K562 (cell line): Measurements from ENCODE around the gene PDGFD. TPM values are rescaled to one million over a fixed set of nuclear protein-coding genes. Genes with fewer than 3 reads are reported as not detected.

Experiments
- ATAC-seq: fragments of 200-7000 bp; cut with Tn5 transposase; 3 replicates; pipeline ENCODE4 v1.9.1; 2020; ENCODE audit warnings: moderate library complexity
- BruUV-seq: library from RNA; stranded (reverse); fragments of 400-500 nt; replicated peaks from 2 replicates; lab custom pipeline; 2021; lab: Mats Ljungman, UMichigan
- CTCF ChIA-PET: fragments of 300-600 bp; formaldehyde crosslinking; extraction: SDS; loops from one replicate; lab custom pipeline; 2021; ENCODE audit warnings: low intra/inter-chr PET ratio; lab: Yijun Ruan, JAX
- POLR2A ChIA-PET: fragments of 300-600, 350-650 bp; sonication (Branson Sonifier 250); formaldehyde crosslinking; extraction: SDS; loops from one replicate; lab custom pipeline; 2021; ENCODE audit warnings: antibody characterized with exemption, inconsistent platforms; lab: Yijun Ruan, JAX
- DNase-seq, 4 experiments: peaks; one replicate each; pipeline versions ENCODE4 v3.0.0 to v3.0.0-alpha.2; 2011 to 2018; ENCODE audit warnings: low spot score in 3 of 4, mixed read lengths in 3 of 4; ENCODE audit errors: extremely low read depth in 1 of 4
- FAIRE-seq: peaks from 2 replicates; lab custom pipeline; 2011; peaks lifted over from hg19 to GRCh38; lab: Jason Lieb, UNC
- H2AFZ ChIP-seq: 2 replicates; pipeline ENCODE4 v1.6.0; 2011; ENCODE audit warnings: low read depth, low read length, control low read depth, inconsistent platforms
- H3K27ac ChIP-seq: fragments of 200-600 bp; 3 replicates; pipeline ENCODE4 v1.8.0; 2011; ENCODE audit warnings: low read depth, mild to moderate bottlenecking, control low read depth, inconsistent platforms, low read length, moderate library complexity, mixed read lengths; ENCODE audit errors: extremely low read depth
- H3K27me3 ChIP-seq, 2 experiments: fragments of 300-600 bp in 1 of 2; 2 replicates in 1 of 2; 3 replicates in 1 of 2; pipeline versions ENCODE4 v1.6.0 to v1.8.0; 2011; ENCODE audit warnings: inconsistent platforms in 2 of 2, low read length in 2 of 2, mild to moderate bottlenecking in 1 of 2, mixed read lengths in 1 of 2, moderate library complexity in 1 of 2; ENCODE audit not compliant: control insufficient read depth in 2 of 2, insufficient read depth in 2 of 2
- H3K36me3 ChIP-seq: fragments of 300-600 bp; 3 replicates; pipeline ENCODE4 v1.8.0; 2011; ENCODE audit warnings: mild to moderate bottlenecking, low read length, inconsistent platforms; ENCODE audit not compliant: control insufficient read depth, insufficient read depth
- H3K4me1 ChIP-seq, 2 experiments: fragments of 200-600 bp in 1 of 2; replicated peaks in 1 of 2; 2 replicates in 1 of 2; 3 replicates in 1 of 2; pipeline versions ENCODE4 v1.5.1 to v1.8.0; 2011; ENCODE audit warnings: inconsistent platforms in 2 of 2, low read length in 2 of 2, mild to moderate bottlenecking in 1 of 2, mixed read lengths in 1 of 2, moderate library complexity in 1 of 2; ENCODE audit not compliant: control insufficient read depth in 2 of 2, insufficient read depth in 2 of 2
- H3K4me2 ChIP-seq: 2 replicates; pipeline ENCODE4 v1.6.1; 2011; ENCODE audit warnings: low read length, control low read depth, inconsistent platforms, mixed read lengths; ENCODE audit not compliant: insufficient read depth
- H3K4me3 ChIP-seq: fragments of 200-600 bp; sonication (generic), shearing (Covaris generic); 2 replicates; pipeline ENCODE4 v1.5.1; 2016; ENCODE audit warnings: control low read depth, inconsistent platforms
- H3K79me2 ChIP-seq: fragments of 200-600 bp; 3 replicates; pipeline ENCODE4 v1.8.0; 2011; ENCODE audit warnings: low read length, inconsistent platforms; ENCODE audit not compliant: control insufficient read depth, insufficient read depth
- H3K9ac ChIP-seq, 2 experiments: 2 replicates each; pipeline versions ENCODE4 v1.6.0 to v1.6.1; 2011; ENCODE audit warnings: low read depth in 2 of 2, low read length in 2 of 2, control low read depth in 1 of 2, inconsistent platforms in 1 of 2, mild to moderate bottlenecking in 1 of 2, mixed read lengths in 1 of 2; ENCODE audit not compliant: insufficient read depth in 1 of 2
- H3K9me1 ChIP-seq: one replicate; pipeline ENCODE4 v1.6.0; 2011; ENCODE audit warnings: inconsistent platforms, mild to moderate bottlenecking, low read length, moderate library complexity; ENCODE audit not compliant: control insufficient read depth, insufficient read depth
- H3K9me3 ChIP-seq: replicated peaks from 2 replicates; pipeline ENCODE4 v1.5.1; 2011; ENCODE audit warnings: low read depth, low read length, inconsistent platforms; ENCODE audit not compliant: control insufficient read depth, insufficient read depth
- H4K20me1 ChIP-seq: replicated peaks from 2 replicates; pipeline ENCODE4 v1.6.1; 2011; ENCODE audit warnings: low read length, inconsistent platforms, mixed read lengths; ENCODE audit not compliant: control insufficient read depth, insufficient read depth
- NR4A1 ChIP-seq, 2 experiments: fragments of 250-450 bp in 1 of 2; fragments of 450-650 bp in 1 of 2; sonication (Bioruptor Pico) in 1 of 2; IDR thresholded peaks; 2 replicates each; pipeline versions ENCODE4 v1.4.0 to v1.6.1; 2016 to 2020; ENCODE audit warnings: mild to moderate bottlenecking in 2 of 2, missing compliant biosample characterization in 1 of 2, missing genetic modification characterization in 1 of 2, moderate library complexity in 1 of 2
- STAT5B ChIP-seq: fragments of 250-450 bp; sonication (Bioruptor Pico); IDR thresholded peaks from 2 replicates; pipeline ENCODE4 v1.8.0; 2021; ENCODE audit warnings: mild to moderate bottlenecking, inconsistent platforms
- ZNF398 ChIP-seq: fragments of 250-450 bp; sonication (Bioruptor Pico); IDR thresholded peaks from 2 replicates; pipeline ENCODE4 v1.8.0; 2021; ENCODE audit warnings: moderate library complexity, mild to moderate bottlenecking, inconsistent platforms
- WGBS: fragments of 100-300 bp; shearing (Covaris generic); methylation state at CpG from one replicate; pipeline ENCODE4 v1.1.6; 2016; ENCODE audit warnings: low coverage, mixed read lengths; ENCODE audit not compliant: insufficient coverage; ENCODE audit errors: missing lambda C conversion rate; 5-methylcytosine and 5-hydroxymethylcytosine counted together
- in situ Hi-C: fragments of 300-500 bp; cut with MboI; formaldehyde crosslinking; loops from 4 replicates; pipeline ENCODE4 v1.15.0; 2018; ENCODE audit warnings: inconsistent platforms, mixed read lengths
- intact Hi-C: fragments of 100-400 bp; cut with micrococcal nuclease; formaldehyde crosslinking; loops from 2 replicates; pipeline ENCODE4 v1.14.2; 2022
- polyA plus RNA-seq, 8 experiments: library from polyadenylated mRNA; depleted of rRNA in 4 of 8; stranded (reverse) in 5 of 8; unstranded in 3 of 8; fragments of >200 nt; fragmentation: Nextera tagmentation in 2 of 8; fragmentation: Illumina TruSeq in 1 of 8; extraction: Ambion mirVana in 2 of 8; extraction: Trizol in 1 of 8; gene quantifications; 2 replicates each; pipeline versions ENCODE4 v1.2.1 to v1.2.3, GENCODE V29; 2011 to 2014; ENCODE audit warnings: inconsistent platforms in 1 of 8, missing spikeins in 1 of 8
- total RNA-seq, 7 experiments: library from RNA; depleted of rRNA in 6 of 7; stranded (reverse); fragments of >200 nt in 6 of 7; fragmentation: Illumina TruSeq in 2 of 7; extraction: Trizol in 2 of 7; gene quantifications; 2 replicates each; pipeline versions ENCODE4 v1.2.1 to v1.2.3, GENCODE V29; 2011 to 2021; ENCODE audit warnings: low replicate concordance in 1 of 7
- TF ChIP-seq, protein P1 (sequence below), 2 experiments: fragments of 450-650 bp; IDR thresholded peaks; 2 replicates each; pipeline ENCODE4 v1.6.1; 2018; ENCODE audit warnings: mild to moderate bottlenecking in 2 of 2, low read depth in 1 of 2; ENCODE audit not compliant: partially characterized antibody in 2 of 2

Gene PDGFD
- total and polyA plus RNA-seq, 9 of the 15 experiments (the other 6 are each of a cell fraction or from before 2014, with no cell fraction given) = 0.11 TPM; not detected in 8

DNA sequence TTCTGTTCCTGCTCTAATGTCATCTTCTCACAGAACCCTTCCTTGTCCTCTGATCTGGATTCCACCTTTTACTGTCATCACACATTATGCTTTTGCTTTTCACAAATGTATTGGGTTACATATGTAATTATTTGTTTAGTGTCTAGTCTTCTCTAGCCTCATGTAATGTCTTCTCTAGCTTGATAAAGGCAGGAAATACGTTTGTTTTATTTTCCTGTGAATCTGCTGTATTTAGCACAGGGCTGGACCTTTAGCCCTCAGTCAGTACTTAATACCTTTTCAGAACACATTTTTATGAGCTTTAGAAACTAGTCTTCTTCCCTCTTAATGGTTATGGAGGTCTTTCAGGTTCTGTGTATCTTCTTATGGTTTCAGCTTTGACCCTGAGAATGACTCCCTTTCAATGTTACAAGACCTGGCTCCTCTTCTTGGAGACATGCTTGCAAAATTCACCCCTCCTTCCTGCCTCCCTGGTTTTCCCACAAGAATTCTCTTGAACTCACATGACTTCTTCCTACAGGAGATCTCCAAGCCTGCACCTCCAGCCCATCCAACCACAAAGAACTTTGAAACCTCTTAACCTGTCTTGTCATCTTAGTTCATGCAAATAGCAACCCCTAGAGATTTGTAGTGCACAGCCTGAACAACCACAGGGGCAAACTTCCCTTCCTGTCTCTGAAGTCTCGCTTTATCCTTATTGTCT is 260.2 kb downstream of the PDGFD start (continued):
- TF ChIP-seq ZNF398 (CRISPR knock-in tag) = no peak

GRCh38 chr11:103902994-103903393 is 261.0 kb downstream of the PDGFD start:
- no peak overlapping the region for H2AFZ ChIP-seq
- WGBS = 0% methylated on average over 1 of the region's 1 CpG
- no peak for TF ChIP-seq STAT5B (CRISPR knock-in tag)
- TF ChIP-seq, protein P1, sequence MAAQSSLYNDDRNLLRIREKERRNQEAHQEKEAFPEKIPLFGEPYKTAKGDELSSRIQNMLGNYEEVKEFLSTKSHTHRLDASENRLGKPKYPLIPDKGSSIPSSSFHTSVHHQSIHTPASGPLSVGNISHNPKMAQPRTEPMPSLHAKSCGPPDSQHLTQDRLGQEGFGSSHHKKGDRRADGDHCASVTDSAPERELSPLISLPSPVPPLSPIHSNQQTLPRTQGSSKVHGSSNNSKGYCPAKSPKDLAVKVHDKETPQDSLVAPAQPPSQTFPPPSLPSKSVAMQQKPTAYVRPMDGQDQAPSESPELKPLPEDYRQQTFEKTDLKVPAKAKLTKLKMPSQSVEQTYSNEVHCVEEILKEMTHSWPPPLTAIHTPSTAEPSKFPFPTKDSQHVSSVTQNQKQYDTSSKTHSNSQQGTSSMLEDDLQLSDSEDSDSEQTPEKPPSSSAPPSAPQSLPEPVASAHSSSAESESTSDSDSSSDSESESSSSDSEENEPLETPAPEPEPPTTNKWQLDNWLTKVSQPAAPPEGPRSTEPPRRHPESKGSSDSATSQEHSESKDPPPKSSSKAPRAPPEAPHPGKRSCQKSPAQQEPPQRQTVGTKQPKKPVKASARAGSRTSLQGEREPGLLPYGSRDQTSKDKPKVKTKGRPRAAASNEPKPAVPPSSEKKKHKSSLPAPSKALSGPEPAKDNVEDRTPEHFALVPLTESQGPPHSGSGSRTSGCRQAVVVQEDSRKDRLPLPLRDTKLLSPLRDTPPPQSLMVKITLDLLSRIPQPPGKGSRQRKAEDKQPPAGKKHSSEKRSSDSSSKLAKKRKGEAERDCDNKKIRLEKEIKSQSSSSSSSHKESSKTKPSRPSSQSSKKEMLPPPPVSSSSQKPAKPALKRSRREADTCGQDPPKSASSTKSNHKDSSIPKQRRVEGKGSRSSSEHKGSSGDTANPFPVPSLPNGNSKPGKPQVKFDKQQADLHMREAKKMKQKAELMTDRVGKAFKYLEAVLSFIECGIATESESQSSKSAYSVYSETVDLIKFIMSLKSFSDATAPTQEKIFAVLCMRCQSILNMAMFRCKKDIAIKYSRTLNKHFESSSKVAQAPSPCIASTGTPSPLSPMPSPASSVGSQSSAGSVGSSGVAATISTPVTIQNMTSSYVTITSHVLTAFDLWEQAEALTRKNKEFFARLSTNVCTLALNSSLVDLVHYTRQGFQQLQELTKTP (IDR thresholded peaks at IDR 0.05; ENCODE audit: low read depth in 1 of 2, partially characterized antibody in 2 of 2) = no peak
- TF ChIP-seq NR4A1 (CRISPR knock-in tag; IDR thresholded peaks at IDR 0.05) = no peak
- TF ChIP-seq NR4A1 (tag; IDR thresholded peaks at IDR 0.05) = no peak
- TF ChIP-seq, all 486 proteins: peak for 0
- FAIRE-seq (no peak), ATAC-seq (no peak), DNase-seq (no peak)
- ChIA-PET CTCF (no interaction called here), POLR2A (no interaction called here)
- in situ Hi-C loops (no loop called here), intact Hi-C loops (no loop called here)
- H3K79me2 ChIP-seq = no peaks in the 10 kb centered on the region
- BruUV-seq = no TSS peak
- no peaks in the 10 kb centered on the region for H3K36me3 ChIP-seq
- no peaks in the 10 kb centered on the region for H4K20me1 ChIP-seq
- no peaks in the 10 kb centered on the region for H3K4me1 ChIP-seq
- H3K27ac ChIP-seq = no peak overlapping the region
- no peak overlapping the region for H3K4me2 ChIP-seq
- H3K27me3 ChIP-seq = no peaks in the 10 kb centered on the region
- H3K4me3 ChIP-seq = no peak overlapping the region
- no peaks in the 10 kb centered on the region for H3K9me1 ChIP-seq
- H3K9ac ChIP-seq = no peak overlapping the region
- no peaks in the 10 kb centered on the region for H3K9me3 ChIP-seq
